Osteocyte (in vitro differentiated cells): ENCODE results near the gene PPP1R9A. TPM values are rescaled to one million over a fixed set of nuclear protein-coding genes. Genes with fewer than 3 reads are reported as not detected.

Experiments used
- DNase-seq: peaks from one replicate; pipeline ENCODE4 v3.0.0; 2021; ENCODE audit warnings: mixed read lengths; ENCODE audit not compliant: unreplicated experiment; ENCODE audit errors: extremely low spot score
- H3K27ac Mint-ChIP-seq: one replicate; pipeline ENCODE4 v1.8.0; 2021; ENCODE audit warnings: mild to moderate bottlenecking, mixed read lengths; ENCODE audit not compliant: unreplicated experiment
- H3K27me3 Mint-ChIP-seq: one replicate; pipeline ENCODE4 v1.8.0; 2021; ENCODE audit warnings: mixed read lengths; ENCODE audit not compliant: unreplicated experiment
- H3K36me3 Mint-ChIP-seq: one replicate; pipeline ENCODE4 v1.8.0; 2021; ENCODE audit warnings: mixed read lengths; ENCODE audit not compliant: unreplicated experiment
- H3K4me1 Mint-ChIP-seq: one replicate; pipeline ENCODE4 v1.8.0; 2021; ENCODE audit warnings: mixed read lengths; ENCODE audit not compliant: unreplicated experiment
- H3K4me3 Mint-ChIP-seq: one replicate; pipeline ENCODE4 v1.8.0; 2021; ENCODE audit warnings: mild to moderate bottlenecking, moderate library complexity, mixed read lengths; ENCODE audit not compliant: unreplicated experiment
- H3K9me3 Mint-ChIP-seq: one replicate; pipeline ENCODE4 v1.8.0; 2021; ENCODE audit warnings: mixed read lengths; ENCODE audit not compliant: unreplicated experiment
- CTCF ChIP-seq: fragments of 200-600 bp; sonication (generic); IDR thresholded peaks from 2 replicates; pipeline ENCODE4 v1.5.0; 2021; ENCODE audit warnings: antibody characterized with exemption, mild to moderate bottlenecking, moderate library complexity
- total RNA-seq: library from RNA; stranded (reverse); gene quantifications from 2 replicates; pipeline ENCODE4 v1.2.1, GENCODE V29; 2021

PPP1R9A gene
- total RNA-seq, 1 donor from 2014 or later = 3.4 TPM

GRCh38 chr7:95106401-95106800, 199.0 kb downstream of the PPP1R9A start:
- Mint-ChIP-seq H3K9me3 (no peaks in the 10 kb centered on the region), H3K27ac (no peak overlapping the region)
- no peak for TF ChIP-seq CTCF

GRCh38 chr7:95110707-95111106, 203.3 kb downstream of the PPP1R9A start:
- Mint-ChIP-seq H3K4me3 (no peak overlapping the region), H3K9me3 (no peaks in the 10 kb centered on the region), H3K36me3 (peaks cover 2% of the 10 kb centered on the region), H3K4me1 (no peaks in the 10 kb centered on the region), H3K27me3 (no peaks in the 10 kb centered on the region), H3K27ac (no peak overlapping the region)
- DNase-seq = no peak
- TF ChIP-seq CTCF = no peak

More at GRCh38 chr7:95106401-95106800, 199.0 kb downstream of the PPP1R9A start:
- Mint-ChIP-seq H3K27me3 (no peaks in the 10 kb centered on the region), H3K4me3 (no peak overlapping the region), H3K4me1 (no peaks in the 10 kb centered on the region), H3K36me3 (peaks cover under 1% of the 10 kb centered on the region)
- DNase-seq = no peak

GRCh38 chr7:95113590-95113989, 206.2 kb downstream of the PPP1R9A start:
- Mint-ChIP-seq H3K9me3 (no peaks in the 10 kb centered on the region), H3K36me3 (peaks cover 2% of the 10 kb centered on the region), H3K27me3 (no peaks in the 10 kb centered on the region), H3K4me3 (no peak overlapping the region), H3K27ac (no peak overlapping the region), H3K4me1 (no peaks in the 10 kb centered on the region)
- no peak for DNase-seq
- TF ChIP-seq CTCF = no peak

- Mint-ChIP-seq H3K4me3 (no peak overlapping the region), H3K27ac (no peak overlapping the region), H3K9me3 (no peaks in the 10 kb centered on the region), H3K27me3 (no peaks in the 10 kb centered on the region), H3K4me1 (peaks cover 22% of the 10 kb centered on the region), H3K36me3 (no peaks in the 10 kb centered on the region)
- no peak for DNase-seq
- TF ChIP-seq CTCF = no peak
Measured at GRCh38 chr7:95126053-95126709, 218.8 kb downstream of the PPP1R9A start.

GRCh38 chr7:95132500-95132899, 225.1 kb downstream of the PPP1R9A start:
- no peaks in the 10 kb centered on the region for H3K4me1 Mint-ChIP-seq
- H3K36me3 Mint-ChIP-seq = no peaks in the 10 kb centered on the region
- no peaks in the 10 kb centered on the region for H3K9me3 Mint-ChIP-seq
- no peak for DNase-seq
- no peak overlapping the region for H3K27ac Mint-ChIP-seq
- TF ChIP-seq CTCF = no peak
- H3K27me3 Mint-ChIP-seq = no peaks in the 10 kb centered on the region
- H3K4me3 Mint-ChIP-seq = no peak overlapping the region
